H1 (cell line): Measurements from ENCODE around the gene CNPY4. TPM values are rescaled to one million over a fixed set of nuclear protein-coding genes. Genes with fewer than 3 reads are reported as not detected.

ENCODE experiments used
- BACH1 ChIP-seq: IDR thresholded peaks from 2 replicates; pipeline ENCODE4 v1.6.1; 2012; ENCODE audit warnings: low read length, improper control_type of control experiment
- CHD7 ChIP-seq: fragments of 300-600 bp; sonication (generic); IDR thresholded peaks from 2 replicates; pipeline ENCODE4 v1.7.1; 2012; ENCODE audit warnings: low read length, moderate library complexity, mild to moderate bottlenecking, inconsistent platforms; ENCODE audit not compliant: insufficient replicate concordance
- EZH2 ChIP-seq: fragments of 200-600 bp; sonication (generic); IDR thresholded peaks from 2 replicates; pipeline ENCODE4 v1.7.1; 2012; ENCODE audit warnings: low read depth, mild to moderate bottlenecking, moderate library complexity, low read length, inconsistent platforms; ENCODE audit not compliant: severe bottlenecking
- POLR2A ChIP-seq, 2 experiments: IDR thresholded peaks; 1 replicate in 1 of 2; 2 replicates in 1 of 2; pipeline ENCODE4 v1.6.1; 2011; ENCODE audit warnings: low read depth in 2 of 2, low read length in 2 of 2, mild to moderate bottlenecking in 2 of 2; ENCODE audit errors: control extremely low read depth in 1 of 2
- POLR2AphosphoS5 ChIP-seq: IDR thresholded peaks from 2 replicates; pipeline ENCODE4 v1.6.1; 2011; ENCODE audit warnings: low read depth, low read length
- RXRA ChIP-seq: IDR thresholded peaks from 2 replicates; pipeline ENCODE4 v1.6.1; 2011; ENCODE audit warnings: low read depth, mild to moderate bottlenecking, low read length, moderate library complexity; ENCODE audit not compliant: insufficient read depth
- SP1 ChIP-seq: IDR thresholded peaks from 2 replicates; pipeline ENCODE4 v1.6.1; 2011; ENCODE audit warnings: low read depth, low read length
- SP2 ChIP-seq: IDR thresholded peaks from 2 replicates; pipeline ENCODE4 v1.6.1; 2012; ENCODE audit warnings: mild to moderate bottlenecking, low read length, inconsistent platforms
- SP4 ChIP-seq: IDR thresholded peaks from 2 replicates; pipeline ENCODE4 v1.6.1; 2012; ENCODE audit warnings: low read length, inconsistent platforms
- SRF ChIP-seq: IDR thresholded peaks from 2 replicates; pipeline ENCODE4 v1.6.1; 2011; ENCODE audit warnings: mild to moderate bottlenecking, low read depth, low read length, moderate library complexity
- SUZ12 ChIP-seq: fragments of 200-600 bp; sonication (generic); IDR thresholded peaks from 2 replicates; pipeline ENCODE4 v1.6.1; 2012; ENCODE audit warnings: mild to moderate bottlenecking, inconsistent platforms, low read length, moderate library complexity, mixed read lengths
- polyA plus RNA-seq, 7 experiments: library from polyadenylated mRNA; depleted of rRNA in 3 of 7; stranded (reverse) in 5 of 7; unstranded in 2 of 7; fragments of >200 nt in 5 of 7; fragments of 200-250 nt in 2 of 7; gene quantifications; 1 replicate in 5 of 7; 2 replicates in 1 of 7; 4 replicates in 1 of 7; pipeline versions ENCODE4 v1.2.1 to v1.2.3, GENCODE V29; 2011 to 2013; ENCODE audit warnings: missing spikeins in 2 of 7, mixed read lengths in 2 of 7
- total RNA-seq: library from RNA; stranded (reverse); fragmentation: NEBNext Ultra II Directional; extraction: Animal tissue kit (Norgen Biotek cat#: 25700); gene quantifications from 2 replicates; pipeline ENCODE4 v1.2.1, GENCODE V29; 2021

The CNPY4 gene
- total and polyA plus RNA-seq, 2 of the 8 experiments (the other 6 are each of a cell fraction or from before 2014, with no cell fraction given): 10.2 to 15.3 TPM

- no peak for TF ChIP-seq RXRA
- TF ChIP-seq SRF: no peak
- peak; percentile 71; the same call in 1 of the 2 replicates for TF ChIP-seq SP4
- TF ChIP-seq POLR2A (IDR thresholded peaks at IDR 0.05; ENCODE audit: control extremely low read depth in 1 of 2, low read depth in 2 of 2, low read length in 2 of 2): peak; percentile 0 to 78
- no peak for TF ChIP-seq SP2
- no peak for TF ChIP-seq EZH2
- TF ChIP-seq SUZ12: no peak; the same call in 1 of the 2 replicates
- peak; percentile 70 for TF ChIP-seq POLR2AphosphoS5
- TF ChIP-seq SP1: 0 out of 2 replicates have a peak, but pooled peaks have one; percentile 33
- TF ChIP-seq CHD7: no peak
- no peak; the same call in none of the 2 replicates for TF ChIP-seq BACH1
These were observed 7.8 kb downstream of the CNPY4 start, which contains the start of gene MBLAC1 (continued) for GRCh38 chr7:100126931-100127865.
